Endodermal cell (in vitro differentiated cells): ENCODE results near the gene ZDBF2. TPM values are rescaled to one million over a fixed set of nuclear protein-coding genes. Genes with fewer than 3 reads are reported as not detected.

Source experiments
- DNase-seq: peaks from one replicate; pipeline ENCODE4 v3.0.0-alpha.2; 2017
- H3K27ac ChIP-seq: 2 replicates; pipeline ENCODE4 v1.5.1; 2013; ENCODE audit warnings: mild to moderate bottlenecking, low read depth, low read length, moderate library complexity
- H3K27me3 ChIP-seq: 2 replicates; pipeline ENCODE4 v1.6.1; 2013; ENCODE audit warnings: mild to moderate bottlenecking, low read length, moderate library complexity; ENCODE audit not compliant: insufficient read depth, control insufficient read depth, poor library complexity, severe bottlenecking
- H3K36me3 ChIP-seq: 2 replicates; pipeline ENCODE4 v1.7.0; 2013; ENCODE audit warnings: mild to moderate bottlenecking, low read length, moderate library complexity; ENCODE audit not compliant: control insufficient read depth, insufficient read depth
- H3K4me1 ChIP-seq: one replicate; pipeline ENCODE4 v1.7.0; 2013; ENCODE audit warnings: low read length; ENCODE audit not compliant: control insufficient read depth, insufficient read depth
- H3K4me3 ChIP-seq: 2 replicates; pipeline ENCODE4 v1.5.1; 2013; ENCODE audit warnings: mild to moderate bottlenecking, low read length, moderate library complexity
- H3K9ac ChIP-seq: 2 replicates; pipeline ENCODE4 v1.6.1; 2013; ENCODE audit warnings: mild to moderate bottlenecking, low read length, moderate library complexity; ENCODE audit not compliant: poor library complexity, severe bottlenecking; ENCODE audit errors: extremely low read depth
- H3K9me3 ChIP-seq: 2 replicates; pipeline ENCODE4 v1.6.1; 2013; ENCODE audit warnings: mild to moderate bottlenecking, low read length, moderate library complexity; ENCODE audit not compliant: control insufficient read depth
- H3K27ac Mint-ChIP-seq: 2 replicates; pipeline ENCODE4 v1.8.0; 2020; ENCODE audit warnings: mixed read lengths
- H3K27me3 Mint-ChIP-seq: 2 replicates; pipeline ENCODE4 v1.8.0; 2021; ENCODE audit warnings: mild to moderate bottlenecking, mixed read lengths; ENCODE audit not compliant: insufficient read depth
- H3K36me3 Mint-ChIP-seq: 2 replicates; pipeline ENCODE4 v1.8.0; 2020; ENCODE audit warnings: low read depth, mixed read lengths
- H3K4me1 Mint-ChIP-seq: 2 replicates; pipeline ENCODE4 v1.8.0; 2020; ENCODE audit warnings: mixed read lengths
- H3K4me3 Mint-ChIP-seq: 2 replicates; pipeline ENCODE4 v1.8.0; 2020; ENCODE audit warnings: mild to moderate bottlenecking, moderate library complexity, mixed read lengths
- H3K9me3 Mint-ChIP-seq: 2 replicates; pipeline ENCODE4 v1.8.0; 2020; ENCODE audit warnings: mild to moderate bottlenecking, mixed read lengths
- CTCF ChIP-seq: fragments of 200-600 bp; sonication (generic); conservative IDR thresholded peaks from 2 replicates; pipeline ENCODE4 v1.5.0; 2021; ENCODE audit warnings: antibody characterized with exemption, mild to moderate bottlenecking
- WGBS, 2 experiments: methylation state at CpG; one replicate each; pipeline versions ENCODE4 v1.1.5 to v1.1.7; 2013; ENCODE audit warnings: missing lambda C conversion rate in 2 of 2, mixed read lengths in 1 of 2; ENCODE audit not compliant: insufficient coverage in 1 of 2, insufficient read length in 1 of 2; 5-methylcytosine and 5-hydroxymethylcytosine counted together
- total RNA-seq, 2 donors: library from RNA; stranded (reverse); fragmentation: NEBNext Ultra II Directional in 1 of 2; extraction: Animal tissue kit (Norgen Biotek cat#: 25700) in 1 of 2; gene quantifications; 2 replicates in 1 of 2; 3 replicates in 1 of 2; pipeline ENCODE4 v1.2.1, GENCODE V29; 2021

The ZDBF2 gene
- total RNA-seq, 2 donors from 2014 or later = 14.1 to 27.0 TPM

GRCh38 chr2:206341396-206341795 lies 66.9 kb downstream of the ZDBF2 start:
- Histone ChIP-seq H3K9me3 (peaks cover 8% of the 10 kb centered on the region), H3K9ac (no peak overlapping the region), H3K27me3 (no peaks in the 10 kb centered on the region), H3K36me3 (no peaks in the 10 kb centered on the region), H3K4me3 (no peak overlapping the region), H3K4me1 (no peaks in the 10 kb centered on the region), H3K27ac (no peak overlapping the region)
- Mint-ChIP-seq H3K27ac (no peak overlapping the region), H3K36me3 (no peaks in the 10 kb centered on the region), H3K9me3 (peaks cover 18% of the 10 kb centered on the region), H3K27me3 (no peaks in the 10 kb centered on the region), H3K4me1 (no peaks in the 10 kb centered on the region), H3K4me3 (no peak overlapping the region)
- WGBS, 2 experiments = 88% methylated on average over 4 of the region's 4 CpGs; no CpG with 5 or more reads in 1 of the 2 experiments
- TF ChIP-seq CTCF = no peak
- no peak for DNase-seq

DNA sequence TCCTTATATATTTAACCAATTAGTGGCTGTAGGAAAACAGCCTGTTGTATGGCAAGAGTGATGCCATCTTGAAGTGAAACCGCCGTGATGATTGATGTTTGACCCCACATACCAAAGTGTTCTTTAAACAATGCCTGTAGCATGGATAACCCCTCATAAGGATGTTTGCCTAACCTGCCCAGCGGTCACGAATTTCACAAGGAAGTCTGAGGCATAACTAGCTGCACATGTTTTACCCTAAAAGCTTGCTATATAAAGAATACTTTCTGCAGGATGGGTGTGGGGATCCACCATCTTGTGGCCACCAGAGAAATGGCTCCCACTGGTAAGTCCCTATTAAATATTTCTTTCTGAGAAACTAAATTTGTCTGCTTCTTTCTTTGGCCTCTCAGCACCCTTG lies 68.7 kb downstream of the ZDBF2 start:
- Mint-ChIP-seq H3K36me3 (no peaks in the 10 kb centered on the region), H3K27ac (no peak overlapping the region), H3K4me3 (no peak overlapping the region), H3K9me3 (peaks cover 21% of the 10 kb centered on the region), H3K4me1 (no peaks in the 10 kb centered on the region), H3K27me3 (peaks cover 1% of the 10 kb centered on the region)
- Histone ChIP-seq H3K9me3 (peaks cover 8% of the 10 kb centered on the region), H3K27me3 (no peaks in the 10 kb centered on the region), H3K9ac (no peak overlapping the region), H3K4me1 (no peaks in the 10 kb centered on the region), H3K27ac (no peak overlapping the region), H3K36me3 (no peaks in the 10 kb centered on the region), H3K4me3 (no peak overlapping the region)
- 92 to 97% methylated on average over 4 of the region's 4 CpGs for WGBS, 2 experiments
- TF ChIP-seq CTCF = no peak
- DNase-seq = no peak

DNA sequence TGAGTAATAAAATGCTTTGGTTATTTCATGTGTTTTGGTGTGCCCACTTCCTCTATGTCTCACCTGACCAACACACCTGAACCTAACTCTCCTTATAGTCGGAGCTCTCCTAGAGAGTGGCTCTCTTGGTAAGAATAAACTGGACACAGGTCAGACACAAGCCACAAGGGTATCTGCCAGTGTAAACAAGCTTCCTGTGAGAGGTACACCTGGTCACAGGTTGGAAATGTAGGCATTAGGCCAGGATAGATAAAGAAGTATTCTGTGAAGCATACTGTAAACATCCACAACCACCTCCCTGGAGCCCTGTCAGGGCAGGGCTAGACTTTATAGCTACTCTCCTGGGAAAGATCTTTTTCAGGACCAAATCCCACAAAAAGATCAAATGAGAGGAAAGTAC lies 69.4 kb downstream of the ZDBF2 start:
- no peak for TF ChIP-seq CTCF
- H3K4me3 ChIP-seq = no peak overlapping the region
- H3K36me3 ChIP-seq = no peaks in the 10 kb centered on the region
- Mint-ChIP-seq H3K4me1 (no peaks in the 10 kb centered on the region), H3K9me3 (peaks cover 28% of the 10 kb centered on the region), H3K27ac (no peak overlapping the region), H3K27me3 (peaks cover 3% of the 10 kb centered on the region), H3K36me3 (no peaks in the 10 kb centered on the region), H3K4me3 (no peak overlapping the region)
- H3K9ac ChIP-seq = no peak overlapping the region
- DNase-seq = no peak
- H3K27ac ChIP-seq = no peak overlapping the region
- 79 to 100% methylated on average over 1 of the region's 1 CpG for WGBS, 2 experiments
- peaks cover 11% of the 10 kb centered on the region for H3K9me3 ChIP-seq
- no peaks in the 10 kb centered on the region for H3K27me3 ChIP-seq
- H3K4me1 ChIP-seq = no peaks in the 10 kb centered on the region
